Stomach (tissue), 9 donors: ENCODE data around the gene CYP1A2. TPM values are rescaled to one million over a fixed set of nuclear protein-coding genes. Genes with fewer than 3 reads are reported as not detected.

Source experiments
- DNase-seq, 2 donors: peaks; one replicate each; pipeline versions ENCODE4 v3.0.0 to v3.0.0-alpha.2; 2013 to 2019
- H3K27ac ChIP-seq, 5 donors: fragments of 200-600 bp in 4 of 5; sonication (generic) in 4 of 5; one replicate each; pipeline ENCODE4 v1.5.1; 2013 to 2019; ENCODE audit warnings: mild to moderate bottlenecking in 1 of 5, moderate library complexity in 1 of 5
- H3K27me3 ChIP-seq, 3 donors: fragments of 200-600 bp; sonication (generic); one replicate each; pipeline ENCODE4 v1.5.1; 2017 to 2019; ENCODE audit warnings: mixed run types in 1 of 3
- H3K36me3 ChIP-seq, 4 donors: fragments of 200-600 bp; sonication (generic); 1 replicate in 3 of 4; 2 replicates in 1 of 4; pipeline ENCODE4 v1.5.1; 2016 to 2019
- H3K4me1 ChIP-seq, 4 donors: fragments of 200-600 bp; sonication (generic); one replicate each; pipeline ENCODE4 v1.5.1; 2016 to 2019
- H3K4me3 ChIP-seq, 4 donors: fragments of 200-600 bp; sonication (generic) in 3 of 4; one replicate each; pipeline ENCODE4 v1.5.1; 2016 to 2019; ENCODE audit warnings: mild to moderate bottlenecking in 1 of 4
- H3K9me3 ChIP-seq, 4 donors: fragments of 200-600 bp; sonication (generic); one replicate each; pipeline ENCODE4 v1.5.1; 2016 to 2019
- CTCF ChIP-seq, 7 experiments: fragments of 450-650 bp in 4 of 7; fragments of 200-600 bp in 3 of 7; sonication (generic) in 3 of 7; IDR thresholded peaks; one replicate each; pipeline ENCODE4 v1.5.1; 2016 to 2019; ENCODE audit warnings: antibody characterized with exemption in 7 of 7, control low read depth in 2 of 7, mild to moderate bottlenecking in 1 of 7
- EP300 ChIP-seq: sonication (generic); formaldehyde crosslinking; IDR thresholded peaks from one replicate; pipeline ENCODE4 v1.6.1; 2017; ENCODE audit warnings: antibody characterized with exemption
- POLR2A ChIP-seq, 4 donors: fragments of 450-650 bp; IDR thresholded peaks; one replicate each; pipeline ENCODE4 v1.6.1; 2016; ENCODE audit warnings: antibody characterized with exemption in 4 of 4, control low read depth in 2 of 4, mild to moderate bottlenecking in 1 of 4, moderate library complexity in 1 of 4
- POLR2AphosphoS5 ChIP-seq, 3 donors: sonication (generic); formaldehyde crosslinking; IDR thresholded peaks; one replicate each; pipeline ENCODE4 v1.6.1; 2016; ENCODE audit warnings: antibody characterized with exemption in 3 of 3
- WGBS, 5 donors: extraction: QIAGEN DNeasy Blood & Tissue Kit in 3 of 5; methylation state at CpG; one replicate each; pipeline versions ENCODE4 v1.1.5 to v1.1.7; 2013 to 2018; 5-methylcytosine and 5-hydroxymethylcytosine counted together
- intact Hi-C: fragments of 100-400 bp; cut with DNase I; formaldehyde crosslinking; loops from one replicate; pipeline ENCODE4 v1.15.1; 2023; ENCODE audit warnings: low total_unique reads
- polyA plus RNA-seq, 3 donors: library from polyadenylated mRNA; stranded (reverse); fragments of 200-250 nt; gene quantifications; one replicate each; pipeline ENCODE4 v1.2.3, GENCODE V29; 2013
- total RNA-seq, 5 donors: library from RNA; depleted of rRNA; stranded (reverse); fragments of >200 nt; gene quantifications; one replicate each; pipeline versions ENCODE4 v1.1.0 to v1.2.3, GENCODE V29; 2014 to 2016
- donor health status: healthy with polysubstance abuse.
- donor health status: Bipolar disorder and iron deficiency.
- donor health status: healthy.

Gene CYP1A2
- total and polyA plus RNA-seq, 8 donors: not detected

GRCh38 chr15:74782259-74783071, 33.8 kb downstream of the CYP1A2 start:
- Histone ChIP-seq H3K4me3 (peak overlapping the region; percentile 77 to 84 (median 81)), H3K27ac (peak overlapping the region; percentile 85 to 95 (median 91)), H3K36me3 (no peaks in the 10 kb centered on the region), H3K27me3 (no peaks in the 10 kb centered on the region), H3K9me3 (no peaks in the 10 kb centered on the region), H3K4me1 (peaks cover 68 to 92% (median 80%) of the 10 kb centered on the region in 4 donors)
- DNase-seq: peak; percentile 56 to 73
- intact Hi-C loops: no loop called here
- whole genome bisulfite sequencing, 5 donors: 0 to 1% (median 0%) methylated on average over 29 to 72 of the region's 72 CpGs
- TF ChIP-seq POLR2AphosphoS5 (IDR thresholded peaks at IDR 0.05): no peak
- no peak for TF ChIP-seq CTCF (IDR thresholded peaks at IDR 0.05)
- TF ChIP-seq POLR2A (IDR thresholded peaks at IDR 0.05): no peak
- TF ChIP-seq EP300: no peak

GRCh38 chr15:74783072-74783807, 34.6 kb downstream of the CYP1A2 start:
- H3K36me3 ChIP-seq: no peaks in the 10 kb centered on the region
- intact Hi-C loops: no loop called here
- no peak for TF ChIP-seq CTCF (IDR thresholded peaks at IDR 0.05)
- TF ChIP-seq POLR2AphosphoS5 (IDR thresholded peaks at IDR 0.05): no peak
- no peak for TF ChIP-seq EP300
- TF ChIP-seq POLR2A (IDR thresholded peaks at IDR 0.05): no peak
- peak overlapping the region; percentile 85 to 95 (median 91) for H3K27ac ChIP-seq
- H3K4me1 ChIP-seq: peaks cover 76 to 92% (median 84%) of the 10 kb centered on the region in 4 donors
- no peaks in the 10 kb centered on the region for H3K9me3 ChIP-seq
- 2 to 5% (median 3%) methylated on average over 12 to 13 of the region's 13 CpGs for whole genome bisulfite sequencing, 5 donors
- DNase-seq: peak in 1 of 2 donors; percentile 64
- no peaks in the 10 kb centered on the region for H3K27me3 ChIP-seq
- peak overlapping the region; percentile 77 to 84 (median 81) for H3K4me3 ChIP-seq

- TF ChIP-seq POLR2A (IDR thresholded peaks at IDR 0.05) (no peak), CTCF (IDR thresholded peaks at IDR 0.05) (no peak), POLR2AphosphoS5 (IDR thresholded peaks at IDR 0.05) (no peak), EP300 (no peak)
- H3K27ac ChIP-seq: peak overlapping the region; percentile 85 to 95 (median 91)
- intact Hi-C loops: no loop called here
Observed at GRCh38 chr15:74783808-74784175, 35.1 kb downstream of the CYP1A2 start.

GRCh38 chr15:74784426-74785193, 36.0 kb downstream of the CYP1A2 start:
- no peaks in the 10 kb centered on the region for H3K27me3 ChIP-seq
- no peak for TF ChIP-seq CTCF (IDR thresholded peaks at IDR 0.05)
- no peak for TF ChIP-seq POLR2AphosphoS5 (IDR thresholded peaks at IDR 0.05)
- no peak for TF ChIP-seq EP300
- peak overlapping the region in 4 of 5 donors; percentile 85 to 95 (median 90) for H3K27ac ChIP-seq
- intact Hi-C loops: no loop called here
- DNase-seq: no peak
- H3K9me3 ChIP-seq: no peaks in the 10 kb centered on the region
- 67 to 72% (median 70%) methylated on average over 8 of the region's 8 CpGs for whole genome bisulfite sequencing, 5 donors
- H3K36me3 ChIP-seq: no peaks in the 10 kb centered on the region
- peak overlapping the region in 3 of 4 donors; percentile 81 to 84 (median 81) for H3K4me3 ChIP-seq
- H3K4me1 ChIP-seq: peaks cover 85 to 93% (median 93%) of the 10 kb centered on the region in 4 donors

More at GRCh38 chr15:74783808-74784175, 35.1 kb downstream of the CYP1A2 start:
- DNase-seq: no peak
- Histone ChIP-seq H3K27me3 (no peaks in the 10 kb centered on the region), H3K4me3 (peak overlapping the region; percentile 77 to 84 (median 81)), H3K36me3 (no peaks in the 10 kb centered on the region), H3K9me3 (no peaks in the 10 kb centered on the region), H3K4me1 (peaks cover 81 to 92% (median 87%) of the 10 kb centered on the region in 4 donors)
- WGBS, 5 donors: 17 to 34% (median 24%) methylated on average over 1 to 3 of the region's 3 CpGs
